OCI-LY7 (cell line): ENCODE data around the gene AFDN. TPM values are rescaled to one million over a fixed set of nuclear protein-coding genes. Genes with fewer than 3 reads are reported as not detected.

Experiments used
- BruUV-seq: library from RNA; stranded (reverse); fragments of 400-500 nt; replicated peaks from 2 replicates; lab custom pipeline; 2021; lab: Mats Ljungman, UMichigan
- CTCF ChIA-PET: fragments of 300-600 bp; sonication (Branson Sonifier 250); formaldehyde crosslinking; loops from one replicate; lab custom pipeline; 2022; ENCODE audit warnings: antibody characterized with exemption; ENCODE audit not compliant: unreplicated experiment; lab: Charles Lee
- POLR2A ChIA-PET: fragments of 300-600 bp; sonication (Branson Sonifier 250); formaldehyde crosslinking; loops from one replicate; lab custom pipeline; 2022; ENCODE audit warnings: antibody characterized with exemption; lab: Charles Lee
- DNase-seq: peaks from one replicate; pipeline ENCODE4 v3.0.0-alpha.2; 2015; ENCODE audit warnings: low spot score
- H2AFZ ChIP-seq: fragments of 200-600 bp; sonication (generic), shearing (Covaris generic); 2 replicates; pipeline ENCODE4 v1.6.1; 2014; ENCODE audit warnings: mild to moderate bottlenecking, antibody characterized with exemption, low read length, moderate library complexity
- H3K27ac ChIP-seq: fragments of 200-600 bp; sonication (generic); 2 replicates; pipeline ENCODE4 v1.5.1; 2014; ENCODE audit warnings: mixed run types, low read depth, mild to moderate bottlenecking, moderate library complexity, low read length, inconsistent platforms; ENCODE audit not compliant: poor library complexity, severe bottlenecking
- H3K36me3 ChIP-seq: fragments of 200-600 bp; sonication (generic); 2 replicates; pipeline ENCODE4 v1.6.1; 2014; ENCODE audit warnings: mild to moderate bottlenecking, antibody characterized with exemption, low read length, moderate library complexity, mixed read lengths; ENCODE audit not compliant: insufficient read depth
- H3K4me1 ChIP-seq: fragments of 200-600 bp; sonication (generic); 2 replicates; pipeline ENCODE4 v1.5.1; 2014; ENCODE audit warnings: mild to moderate bottlenecking, low read length; ENCODE audit not compliant: insufficient read depth, poor library complexity, severe bottlenecking
- H3K4me2 ChIP-seq: fragments of 200-600 bp; sonication (generic); 2 replicates; pipeline ENCODE4 v1.6.1; 2014; ENCODE audit warnings: mild to moderate bottlenecking, low read length
- H3K4me3 ChIP-seq: fragments of 200-600 bp; sonication (generic); 2 replicates; pipeline ENCODE4 v1.5.1; 2014; ENCODE audit warnings: mild to moderate bottlenecking, low read depth, low read length; ENCODE audit not compliant: poor library complexity, severe bottlenecking
- H3K79me2 ChIP-seq: fragments of 200-600 bp; sonication (generic); 2 replicates; pipeline ENCODE4 v1.6.1; 2016; ENCODE audit warnings: low read depth, mild to moderate bottlenecking, low read length, moderate library complexity, mixed read lengths; ENCODE audit not compliant: insufficient read depth
- H3K9me2 ChIP-seq: fragments of 200-600 bp; sonication (generic); 2 replicates; pipeline ENCODE4 v1.6.1; 2016; ENCODE audit warnings: mild to moderate bottlenecking, low read length, mixed read lengths; ENCODE audit not compliant: insufficient read depth
- H3K9me3 ChIP-seq: fragments of 200-600 bp; sonication (generic); 2 replicates; pipeline ENCODE4 v1.6.1; 2014; ENCODE audit warnings: mild to moderate bottlenecking, mixed run types, low read length, mixed read lengths
- H4K20me1 ChIP-seq: fragments of 200-600 bp; sonication (generic); 2 replicates; pipeline ENCODE4 v1.6.1; 2014; ENCODE audit warnings: mild to moderate bottlenecking, antibody characterized with exemption, low read length, moderate library complexity, mixed read lengths; ENCODE audit not compliant: insufficient read depth
- EZH2phosphoT487 ChIP-seq: fragments of 200-600 bp; sonication (generic); IDR thresholded peaks from 2 replicates; pipeline ENCODE4 v1.6.1; 2018; ENCODE audit warnings: low read depth, borderline replicate concordance, mild to moderate bottlenecking, mixed run types, antibody characterized with exemption, low read length, moderate library complexity, mixed read lengths
- intact Hi-C: fragments of 100-400 bp; cut with micrococcal nuclease; formaldehyde crosslinking; loops from one replicate; pipeline ENCODE4 v1.10.0; 2022; ENCODE audit not compliant: unreplicated experiment
- total RNA-seq, 2 experiments: library from RNA; depleted of rRNA in 1 of 2; stranded (reverse); fragments of >200 nt in 1 of 2; shearing (Covaris generic) in 1 of 2; gene quantifications; 2 replicates each; pipeline ENCODE4 v1.2.3, GENCODE V29; 2014 to 2022
- TF ChIP-seq, protein P1 (sequence below): fragments of 200-600 bp; sonication (generic); conservative IDR thresholded peaks from 2 replicates; pipeline ENCODE4 v1.5.1; 2014; ENCODE audit warnings: mild to moderate bottlenecking, antibody characterized with exemption, low read length, moderate library complexity, mixed read lengths

The AFDN gene
- total RNA-seq, 2 experiments from 2014 or later: 43.6 to 71.6 TPM

GRCh38 chr6:167984144-167984719 is 157.5 kb downstream of the AFDN start:
- H3K36me3 ChIP-seq: no peaks in the 10 kb centered on the region
- TF ChIP-seq EZH2phosphoT487: no peak
- TF ChIP-seq, protein P1, sequence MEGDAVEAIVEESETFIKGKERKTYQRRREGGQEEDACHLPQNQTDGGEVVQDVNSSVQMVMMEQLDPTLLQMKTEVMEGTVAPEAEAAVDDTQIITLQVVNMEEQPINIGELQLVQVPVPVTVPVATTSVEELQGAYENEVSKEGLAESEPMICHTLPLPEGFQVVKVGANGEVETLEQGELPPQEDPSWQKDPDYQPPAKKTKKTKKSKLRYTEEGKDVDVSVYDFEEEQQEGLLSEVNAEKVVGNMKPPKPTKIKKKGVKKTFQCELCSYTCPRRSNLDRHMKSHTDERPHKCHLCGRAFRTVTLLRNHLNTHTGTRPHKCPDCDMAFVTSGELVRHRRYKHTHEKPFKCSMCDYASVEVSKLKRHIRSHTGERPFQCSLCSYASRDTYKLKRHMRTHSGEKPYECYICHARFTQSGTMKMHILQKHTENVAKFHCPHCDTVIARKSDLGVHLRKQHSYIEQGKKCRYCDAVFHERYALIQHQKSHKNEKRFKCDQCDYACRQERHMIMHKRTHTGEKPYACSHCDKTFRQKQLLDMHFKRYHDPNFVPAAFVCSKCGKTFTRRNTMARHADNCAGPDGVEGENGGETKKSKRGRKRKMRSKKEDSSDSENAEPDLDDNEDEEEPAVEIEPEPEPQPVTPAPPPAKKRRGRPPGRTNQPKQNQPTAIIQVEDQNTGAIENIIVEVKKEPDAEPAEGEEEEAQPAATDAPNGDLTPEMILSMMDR: no peak
- CTCF ChIA-PET: no interaction called here
- intact Hi-C loops: no loop called here
- no TSS peak for BruUV-seq
- no peak overlapping the region for H2AFZ ChIP-seq
- H3K4me2 ChIP-seq: no peak overlapping the region
- no peak overlapping the region for H3K27ac ChIP-seq
- no peak for DNase-seq
- POLR2A ChIA-PET: no interaction called here
- H3K79me2 ChIP-seq: no peaks in the 10 kb centered on the region
- H3K4me3 ChIP-seq: no peak overlapping the region
- H3K9me2 ChIP-seq: no peaks in the 10 kb centered on the region
- H3K4me1 ChIP-seq: no peaks in the 10 kb centered on the region
- no peaks in the 10 kb centered on the region for H4K20me1 ChIP-seq
- no peaks in the 10 kb centered on the region for H3K9me3 ChIP-seq

DNA sequence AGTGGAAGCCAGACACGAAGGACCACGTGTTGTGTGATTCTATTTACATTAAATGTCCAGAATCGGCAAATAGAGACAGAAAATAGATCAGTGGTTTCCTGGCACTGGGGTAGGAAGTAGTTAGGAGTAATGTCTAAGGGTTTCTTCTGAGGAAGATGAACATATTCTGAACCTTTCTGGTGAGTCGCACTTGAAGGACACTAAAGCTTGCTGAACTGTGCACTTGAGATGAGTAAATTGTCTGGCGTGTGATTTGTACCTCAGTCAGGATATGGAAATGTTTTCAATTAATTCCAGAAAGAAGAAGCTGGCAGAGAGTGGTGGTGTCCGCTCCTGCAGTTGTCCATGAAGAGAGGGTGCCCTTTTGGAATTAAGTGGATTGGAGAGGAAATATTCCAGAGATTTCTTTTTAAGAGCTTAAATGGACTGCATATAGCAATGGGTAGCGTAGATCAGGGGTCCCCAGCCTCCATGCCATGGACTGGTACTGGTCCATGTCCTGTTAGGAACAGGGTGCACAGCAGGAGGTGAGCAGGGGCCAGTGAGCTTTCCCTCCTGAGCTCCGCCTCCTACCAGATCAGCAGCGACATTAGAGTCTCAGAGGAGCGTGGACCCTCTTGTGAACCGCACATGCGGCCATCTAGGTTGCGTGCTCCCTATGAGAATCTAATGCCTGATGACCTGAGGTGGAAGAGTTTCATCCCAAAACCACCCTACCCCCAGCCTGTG is 158.3 kb downstream of the AFDN start:
- intact Hi-C loops: no loop called here
- Histone ChIP-seq H3K27ac (no peak overlapping the region), H4K20me1 (no peaks in the 10 kb centered on the region), H3K9me2 (no peaks in the 10 kb centered on the region), H3K36me3 (no peaks in the 10 kb centered on the region), H3K79me2 (no peaks in the 10 kb centered on the region), H3K4me2 (no peak overlapping the region), H3K4me3 (no peak overlapping the region), H3K4me1 (no peaks in the 10 kb centered on the region), H3K9me3 (no peaks in the 10 kb centered on the region), H2AFZ (no peak overlapping the region)
- no peak for DNase-seq
- ChIA-PET CTCF (no interaction called here), POLR2A (no interaction called here)
- TF ChIP-seq, protein P1: no peak
- no peak for TF ChIP-seq EZH2phosphoT487
- BruUV-seq: no TSS peak
